Skin epidermis (tissue), 12 donors: Measurements from ENCODE around the gene HMGCS1.
"Not testable (repeated sequence)": the region's sequence is repeated elsewhere in the genome, so short reads cannot be mapped to it uniquely, and the experiment has no call there.

Source experiments
- H3K27ac ChIP-seq, 21 experiments: fragments of 200-600 bp; sonication (generic) in 11 of 21; one replicate each; pipeline ENCODE4 v1.5.0; 2020; ENCODE audit warnings: mild to moderate bottlenecking in 3 of 21, inconsistent platforms in 2 of 21, moderate library complexity in 2 of 21
- H3K4me3 ChIP-seq, 7 experiments: fragments of 200-600 bp; sonication (generic) in 2 of 7; one replicate each; pipeline ENCODE4 v1.5.0; 2020; ENCODE audit warnings: inconsistent platforms in 2 of 7, mild to moderate bottlenecking in 2 of 7, moderate library complexity in 1 of 7

Gene HMGCS1

DNA sequence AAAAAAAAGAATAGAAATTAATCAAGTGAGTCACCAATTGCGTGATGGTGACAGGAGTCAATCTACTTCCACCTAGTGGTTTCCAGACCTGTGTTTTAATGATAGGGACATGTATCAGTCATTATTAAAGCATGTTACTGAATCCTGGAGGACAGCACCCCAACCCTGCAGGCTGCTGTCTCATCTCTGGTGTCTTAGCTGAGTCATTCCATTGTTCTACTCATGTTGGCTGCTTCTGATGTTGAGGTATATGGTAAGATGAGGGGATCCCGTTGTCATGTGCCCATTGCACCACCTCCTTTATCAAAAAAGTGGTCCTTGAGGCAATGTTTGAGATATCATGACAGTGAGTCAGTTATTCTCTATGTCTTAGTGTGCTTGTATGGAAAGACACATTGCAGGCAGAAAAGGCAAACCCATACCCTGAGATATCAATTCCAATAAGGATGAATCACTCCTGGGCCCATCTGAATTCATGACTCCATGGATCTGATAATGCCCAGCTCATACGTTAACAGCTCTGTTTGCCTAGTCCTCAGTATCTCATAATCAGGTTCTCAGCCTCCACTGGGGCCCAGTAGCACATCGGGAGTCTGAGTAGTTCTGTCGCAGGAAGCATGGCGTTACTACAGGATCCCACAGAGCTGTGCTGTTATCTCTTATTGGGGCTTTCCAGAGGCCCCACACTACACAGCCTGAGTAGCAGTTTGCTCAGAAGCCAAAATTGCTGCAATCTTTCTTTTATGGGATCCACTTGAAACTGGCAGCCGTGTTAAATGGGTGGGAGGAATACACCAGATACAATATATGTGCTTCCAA lies 31.2 kb downstream of the HMGCS1 start:
- no peak overlapping the region for H3K27ac ChIP-seq
- H3K4me3 ChIP-seq = no peak overlapping the region

DNA sequence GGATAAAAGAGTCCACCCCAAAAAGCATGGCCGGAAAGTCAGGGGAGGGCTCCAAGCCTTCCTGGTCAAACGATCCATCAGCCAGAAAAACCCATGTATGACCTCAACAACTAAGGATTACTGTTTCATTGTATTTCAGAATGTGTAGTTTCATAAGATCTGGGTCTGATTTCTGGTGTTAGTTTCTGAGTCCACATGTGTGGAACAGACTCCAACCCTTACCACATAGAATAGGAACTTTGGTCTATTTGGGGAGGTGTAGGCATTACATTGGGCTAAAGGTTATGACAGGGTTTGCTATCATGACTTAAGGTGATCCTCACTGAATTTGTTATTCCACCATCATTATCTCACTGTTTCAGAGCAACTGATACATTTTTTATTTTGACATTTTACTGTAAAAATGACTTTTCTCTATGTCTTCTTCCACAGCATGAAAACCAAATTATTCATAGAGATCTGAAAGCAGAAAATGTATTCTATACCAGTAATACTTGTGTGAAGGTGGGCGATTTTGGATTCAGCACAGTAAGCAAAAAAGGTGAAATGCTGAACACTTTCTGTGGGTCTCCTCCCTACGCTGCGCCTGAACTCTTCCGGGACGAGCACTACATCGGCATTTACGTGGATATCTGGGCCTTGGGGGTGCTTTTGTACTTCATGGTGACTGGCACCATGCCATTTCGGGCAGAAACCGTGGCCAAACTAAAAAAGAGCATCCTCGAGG lies 33.5 kb downstream of the HMGCS1 start:
- Histone ChIP-seq H3K27ac (no peak overlapping the region), H3K4me3 (no peak overlapping the region)

DNA sequence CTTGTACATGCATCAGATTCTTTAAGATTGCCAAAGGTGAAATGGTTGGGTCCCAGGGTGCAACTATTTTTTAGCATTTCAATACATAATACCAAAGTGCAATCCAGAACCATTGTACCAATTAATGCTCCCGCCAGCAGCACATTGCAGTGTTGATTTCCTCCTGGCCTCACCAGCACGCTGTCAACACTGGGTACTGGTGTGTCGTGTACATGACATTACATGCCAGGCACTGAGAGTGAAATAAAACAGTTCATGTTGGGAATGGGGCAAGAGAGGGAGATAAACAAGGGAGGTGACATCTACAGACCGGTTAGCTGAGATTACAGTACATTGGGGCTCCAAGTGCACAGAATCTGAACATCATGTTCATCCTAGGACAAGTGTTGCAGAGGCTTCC lies 37.8 kb downstream of the HMGCS1 start:
- no peak overlapping the region for H3K27ac ChIP-seq
- no peak overlapping the region for H3K4me3 ChIP-seq

DNA sequence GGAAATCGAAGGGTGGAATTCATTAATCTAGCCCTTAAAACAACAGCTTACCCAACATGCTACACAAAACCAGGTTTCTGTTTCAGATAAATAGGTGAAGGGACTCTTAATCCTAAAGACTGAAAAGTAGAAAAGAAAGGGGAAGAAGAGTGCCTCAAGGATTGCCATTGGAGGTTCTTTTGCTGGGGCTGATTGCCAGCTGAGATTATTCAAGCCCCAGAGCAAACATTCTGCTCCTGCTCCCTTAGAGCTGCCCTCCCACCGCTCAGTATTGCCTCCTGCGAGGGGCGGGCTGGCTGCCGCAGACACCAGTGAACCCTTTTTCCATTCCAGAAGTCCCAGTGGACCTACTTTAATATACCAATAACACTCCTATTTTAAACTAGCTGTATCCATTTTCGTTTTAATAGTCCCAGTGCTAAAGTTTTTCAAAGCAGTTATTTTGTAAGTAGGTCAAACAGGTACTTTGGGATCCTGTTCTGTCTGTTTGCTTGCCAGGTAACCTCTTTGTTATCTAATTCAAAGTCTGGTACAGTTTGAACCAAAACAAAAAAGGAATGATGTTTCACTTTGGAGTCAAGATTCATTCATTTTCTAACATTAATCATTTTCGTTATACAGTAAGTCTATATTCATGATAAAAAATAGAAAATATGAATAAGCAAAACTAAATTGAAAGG lies 38.6 kb downstream of the HMGCS1 start:
- Histone ChIP-seq H3K27ac (peak overlapping the region in 2 of 21 experiments; percentile 0 to 5), H3K4me3 (no peak overlapping the region)

DNA sequence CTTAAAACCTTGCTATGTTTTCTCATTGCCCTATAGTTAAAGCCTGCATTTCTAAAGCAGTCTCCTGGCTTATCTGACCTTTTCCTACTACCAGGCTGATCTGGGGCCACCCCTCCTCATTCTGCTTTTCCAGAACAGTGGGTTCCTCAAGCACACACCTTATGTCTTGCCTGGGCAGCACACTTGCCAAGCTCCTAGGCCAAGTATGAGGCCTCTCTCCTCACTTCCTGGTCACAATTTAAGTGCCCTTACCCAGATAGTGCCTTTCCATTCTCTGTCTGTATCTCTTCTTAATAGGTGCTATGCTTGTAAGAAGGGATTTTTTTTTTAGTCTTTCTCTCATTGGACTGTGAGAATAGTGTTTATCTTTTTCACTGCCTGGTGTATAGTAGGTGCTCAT lies 39.7 kb downstream of the HMGCS1 start:
- peak overlapping the region in 1 of 21 experiments; percentile 0 for H3K27ac ChIP-seq

DNA sequence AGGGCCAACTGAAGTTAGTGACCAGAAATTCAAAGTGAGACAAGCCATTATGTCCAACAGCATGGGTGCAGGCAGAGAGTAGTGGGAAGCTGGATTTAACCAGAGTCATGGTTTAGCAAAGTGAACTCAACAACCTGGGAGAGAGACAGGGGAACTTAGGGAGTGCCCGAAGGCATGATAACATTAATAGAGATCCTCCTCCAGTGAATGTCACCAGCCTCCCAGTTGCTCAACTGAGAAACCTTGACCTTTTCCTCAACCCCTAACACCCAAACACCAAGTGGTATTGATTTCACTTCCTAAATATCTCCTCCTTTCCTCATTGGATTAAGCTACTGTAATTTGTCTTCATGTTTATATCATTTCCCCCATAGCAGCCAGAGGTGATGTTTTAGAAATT lies 42.6 kb downstream of the HMGCS1 start:
- H3K27ac ChIP-seq = no peak overlapping the region
- no peak overlapping the region for H3K4me3 ChIP-seq

More for the DNA sequence above, 39.7 kb downstream of the HMGCS1 start:
- no peak overlapping the region for H3K4me3 ChIP-seq

DNA sequence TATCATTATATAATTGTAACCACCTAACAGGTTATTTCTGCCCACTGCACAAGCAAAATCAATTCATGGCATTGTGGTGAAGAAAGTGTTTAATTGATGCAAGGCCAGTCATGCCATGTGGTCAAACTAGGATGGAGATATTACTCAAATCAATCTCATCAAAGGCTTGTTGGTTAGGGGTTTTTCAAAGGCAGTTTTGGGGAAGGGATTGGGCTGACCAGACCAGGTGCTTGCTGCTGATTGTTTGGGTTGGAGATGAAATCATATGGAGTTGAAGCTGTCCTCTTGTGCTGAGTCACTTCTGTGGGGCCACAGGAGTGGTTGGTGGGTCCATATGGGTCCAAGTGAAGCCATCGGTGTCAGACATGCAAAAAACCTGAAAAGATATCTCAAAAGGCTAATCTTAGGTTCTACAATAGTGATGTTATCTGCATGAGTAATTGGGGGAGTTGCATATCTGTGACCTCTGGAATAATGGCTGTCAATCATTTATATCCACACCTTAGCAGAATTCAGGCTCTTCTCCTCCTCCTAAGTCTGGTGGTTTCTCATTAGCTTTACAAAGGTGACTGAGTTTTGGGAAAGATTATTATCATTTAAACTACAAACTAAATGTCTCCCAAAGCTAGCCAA lies 44.9 kb downstream of the HMGCS1 start:
- Histone ChIP-seq H3K27ac (no peak overlapping the region), H3K4me3 (no peak overlapping the region)

DNA sequence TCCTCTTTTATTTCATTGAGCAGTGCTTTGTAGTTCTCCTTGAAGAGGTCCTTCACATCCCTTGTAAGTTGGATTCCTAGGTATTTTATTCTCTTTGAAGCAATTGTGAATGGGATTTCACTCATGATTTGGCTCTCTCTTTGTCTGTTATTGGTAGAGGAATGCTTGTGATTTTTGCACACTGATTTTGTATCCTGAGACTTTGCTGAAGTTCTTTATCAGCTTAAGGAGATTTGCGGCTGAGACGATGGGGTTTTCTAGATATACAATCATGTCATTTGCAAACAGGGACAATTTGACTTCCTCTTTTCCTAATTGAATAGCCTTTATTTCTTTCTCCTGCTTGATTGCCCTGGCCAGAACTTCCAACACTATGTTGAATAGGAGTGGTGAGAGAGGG lies 50.9 kb downstream of the HMGCS1 start:
- H3K4me3 ChIP-seq, H3K27ac ChIP-seq: not testable (repeated sequence)

DNA sequence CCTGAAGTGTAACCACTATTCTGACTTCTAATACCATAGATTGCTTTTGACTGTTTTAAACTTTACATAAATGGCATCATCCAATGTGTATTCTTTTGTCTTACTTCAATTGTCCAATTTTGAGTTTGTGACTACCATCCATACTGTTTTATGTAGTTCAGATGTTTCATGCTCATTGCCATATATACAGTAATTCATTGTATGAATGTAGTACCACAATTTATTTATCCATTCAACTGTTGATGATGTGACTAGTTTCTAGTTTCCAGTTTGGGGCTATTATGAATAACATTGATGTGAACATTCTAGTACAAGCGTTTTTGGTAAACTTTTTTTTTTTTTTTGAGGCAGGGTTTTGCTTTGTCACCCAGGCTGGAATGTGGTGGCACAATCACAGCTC lies 55.1 kb downstream of the HMGCS1 start:
- Histone ChIP-seq H3K4me3 (no peak overlapping the region), H3K27ac (no peak overlapping the region)

DNA sequence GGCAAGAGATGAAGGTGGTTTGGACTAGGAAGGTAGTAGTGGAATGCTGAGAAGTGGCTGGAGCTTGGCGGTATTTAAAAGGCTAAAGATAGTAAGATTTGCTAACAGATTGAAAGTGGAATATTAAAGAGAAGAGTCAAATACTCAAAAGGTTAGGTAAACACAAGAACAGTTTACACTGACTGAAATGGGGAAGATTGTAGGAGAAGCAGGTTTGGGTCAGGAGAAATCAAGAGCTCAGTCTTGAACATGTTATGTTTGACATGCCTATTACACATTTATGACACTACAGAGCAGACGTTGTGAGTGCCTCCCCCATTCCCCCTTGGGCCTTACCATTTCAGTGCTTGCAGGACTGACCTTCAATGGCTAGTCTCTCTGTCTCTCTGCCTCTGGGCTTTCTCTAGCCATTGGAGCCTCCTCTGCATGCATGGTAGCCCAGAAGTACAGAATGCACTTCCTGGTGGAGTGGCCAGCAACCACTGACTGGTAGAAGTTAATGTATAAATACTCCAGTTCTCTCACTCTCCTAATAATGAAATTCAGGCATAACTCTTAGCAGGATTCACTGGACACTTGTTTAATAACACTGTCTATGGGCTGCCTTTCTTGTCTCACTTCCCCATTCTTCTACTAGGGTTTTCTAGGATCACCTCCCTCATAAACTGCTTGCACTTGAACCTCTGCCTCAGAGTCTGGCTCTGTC lies 56.8 kb downstream of the HMGCS1 start:
- H3K27ac ChIP-seq = no peak overlapping the region
- H3K4me3 ChIP-seq = no peak overlapping the region

DNA sequence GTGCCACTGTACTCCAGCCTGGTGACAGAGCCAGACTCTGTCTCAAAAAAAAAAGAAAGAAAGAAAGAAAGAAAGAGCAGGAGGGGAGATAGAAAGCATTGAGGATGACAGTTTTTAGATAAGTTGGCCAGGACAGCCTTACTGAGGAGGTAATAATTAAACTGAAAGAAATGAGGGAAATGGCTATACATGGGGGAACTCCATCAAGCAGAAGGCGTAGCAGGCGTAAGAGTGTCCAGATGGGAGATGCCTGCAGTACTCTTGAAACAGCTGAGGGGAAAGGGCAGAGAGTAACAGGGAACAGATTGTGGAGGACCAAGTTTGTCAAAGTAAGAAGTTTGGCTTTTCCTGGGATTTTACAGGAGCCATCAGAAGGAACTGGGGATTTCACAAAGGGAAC lies 57.5 kb downstream of the HMGCS1 start:
- Histone ChIP-seq H3K4me3 (no peak overlapping the region), H3K27ac (no peak overlapping the region)

DNA sequence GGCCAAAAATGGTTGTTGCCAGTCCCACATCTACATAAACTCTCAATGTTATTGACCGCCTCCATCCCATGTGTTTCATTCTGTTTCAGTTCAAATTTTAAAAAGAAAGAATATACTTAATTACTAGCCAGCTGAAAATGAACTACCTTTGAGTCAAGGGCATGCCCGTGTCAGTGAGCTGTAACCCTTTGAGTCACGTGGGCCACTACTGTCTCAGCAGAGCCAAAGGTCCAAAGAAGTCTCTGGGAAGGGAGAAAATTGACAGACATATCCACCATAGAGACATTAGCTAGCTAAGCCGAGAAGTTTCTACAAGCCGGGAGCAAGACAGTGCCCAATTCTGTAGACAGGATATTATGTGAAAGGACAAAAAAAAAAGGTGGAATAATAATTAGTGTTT lies 61.5 kb downstream of the HMGCS1 start:
- Histone ChIP-seq H3K27ac (no peak overlapping the region), H3K4me3 (no peak overlapping the region)

DNA sequence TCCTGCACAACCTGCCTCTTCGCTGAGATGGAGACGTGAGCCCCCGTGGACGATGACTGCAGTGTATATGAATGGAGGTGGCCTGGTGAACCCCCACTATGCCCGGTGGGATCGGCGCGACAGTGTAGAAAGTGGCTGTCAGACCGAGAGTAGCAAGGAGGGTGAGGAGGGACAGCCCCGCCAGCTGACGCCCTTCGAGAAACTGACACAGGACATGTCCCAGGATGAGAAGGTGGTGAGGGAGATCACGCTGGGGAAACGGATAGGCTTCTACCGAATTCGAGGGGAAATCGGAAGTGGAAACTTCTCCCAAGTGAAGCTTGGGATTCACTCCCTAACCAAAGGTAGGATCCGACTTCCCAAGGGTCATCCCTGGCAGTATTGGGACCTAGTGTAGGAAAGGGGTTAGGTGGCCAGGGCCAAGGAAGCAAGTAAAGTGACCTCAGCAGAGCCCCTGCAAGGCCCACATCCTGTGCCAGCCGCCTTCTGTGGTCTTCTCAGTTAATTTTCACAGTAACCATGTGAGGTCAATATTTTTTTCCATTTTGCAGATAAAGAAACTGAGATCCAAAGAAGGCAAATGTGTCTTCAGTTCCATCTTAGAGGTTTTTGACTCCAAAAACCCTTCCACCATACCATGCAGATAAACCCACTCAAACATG lies 67.4 kb downstream of the HMGCS1 start:
- H3K4me3 ChIP-seq = no peak overlapping the region
- H3K27ac ChIP-seq = no peak overlapping the region

DNA sequence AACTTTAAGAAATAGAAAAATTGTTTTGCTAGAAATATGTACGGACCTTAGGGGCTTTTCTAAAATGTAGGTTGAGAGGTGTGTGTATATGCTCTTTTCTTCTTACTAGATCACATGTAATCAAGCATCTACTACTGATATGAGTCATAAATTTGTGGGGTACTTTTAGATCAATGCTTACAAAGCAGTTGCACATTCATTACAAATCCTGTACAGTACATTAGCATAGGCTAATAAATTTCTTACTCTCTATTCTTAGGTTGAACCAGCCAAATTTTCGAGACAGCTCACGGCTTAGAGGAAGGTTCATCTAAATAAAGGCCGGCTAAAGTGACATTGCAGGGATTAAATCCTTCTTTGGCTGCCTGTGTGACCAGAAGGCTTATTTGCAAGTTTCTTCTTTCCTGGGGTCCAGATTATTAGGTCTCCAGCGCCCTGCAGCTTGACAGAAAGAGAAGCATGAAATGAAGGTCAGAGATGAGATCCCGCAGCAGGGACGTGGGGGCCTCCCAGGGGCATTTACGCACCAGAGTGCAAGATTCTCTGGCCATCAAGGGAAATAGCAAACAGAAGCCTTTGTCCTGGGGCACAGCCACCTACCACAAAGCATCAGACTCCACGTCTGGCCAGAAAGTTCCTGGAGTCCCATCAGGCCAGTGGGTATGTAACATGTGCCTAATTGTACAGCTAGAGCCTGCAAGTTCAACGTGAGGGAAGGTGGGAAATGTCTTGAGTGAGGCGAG lies 68.2 kb downstream of the HMGCS1 start:
- H3K27ac ChIP-seq = no peak overlapping the region

DNA sequence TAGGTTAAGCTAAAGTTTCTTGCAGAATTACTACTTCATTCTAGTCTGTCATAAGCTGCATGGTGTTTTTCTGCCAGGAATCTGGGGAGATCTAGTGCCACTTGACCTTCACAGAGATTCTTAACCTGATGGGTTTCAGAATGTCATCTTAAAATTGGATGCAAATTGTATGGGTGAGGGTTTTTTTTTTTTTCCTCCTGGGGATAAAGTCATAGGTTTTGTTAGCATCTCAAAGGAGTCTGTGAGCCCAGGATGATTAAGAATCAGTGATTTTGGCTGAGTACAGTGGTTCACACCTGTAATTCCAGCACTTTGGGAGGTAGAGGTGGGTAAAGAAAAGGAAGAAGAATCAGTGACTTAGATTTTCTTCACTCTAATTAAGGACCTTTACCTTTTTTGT lies 69.9 kb downstream of the HMGCS1 start:
- H3K4me3 ChIP-seq = no peak overlapping the region
- H3K27ac ChIP-seq = no peak overlapping the region

More for the DNA sequence above, 68.2 kb downstream of the HMGCS1 start:
- H3K4me3 ChIP-seq = no peak overlapping the region

DNA sequence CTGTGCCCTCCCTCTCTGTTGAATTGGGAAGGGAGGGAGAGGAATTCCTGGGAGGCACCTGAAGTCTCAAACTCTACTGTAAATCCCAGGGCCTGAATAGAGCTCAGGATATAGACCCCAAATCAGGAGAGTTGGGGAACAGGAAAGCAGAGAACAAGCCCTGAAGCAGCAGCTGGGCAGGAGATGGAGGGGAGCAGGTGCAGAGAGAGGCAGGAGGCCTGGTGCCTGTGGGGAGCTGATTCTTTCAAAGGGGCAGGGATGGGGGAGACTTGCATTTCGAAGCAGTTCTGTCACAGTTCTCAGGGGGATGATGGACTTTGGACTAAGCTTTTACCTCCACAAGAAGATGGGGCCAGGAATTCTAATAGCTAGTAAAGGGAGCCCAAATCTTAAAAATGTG lies 71.0 kb downstream of the HMGCS1 start:
- no peak overlapping the region for H3K27ac ChIP-seq
- H3K4me3 ChIP-seq = no peak overlapping the region
